ENCODE data around the gene TNFRSF25. TPM values are rescaled to one million over a fixed set of nuclear protein-coding genes. Genes with fewer than 3 reads are reported as not detected.
"Not testable (repeated sequence)": the region's sequence is repeated elsewhere in the genome, so short reads cannot be mapped to it uniquely, and the experiment has no call there.

The TNFRSF25 gene
- total RNA-seq, 1 experiment from 2014 or later, result 19.5 TPM

- DNase-seq (ENCODE audit: low spot score) (no peak), ATAC-seq (no peak)
- ChIA-PET CTCF (interaction anchor here (6.4 kb wide), 1 partner anchor 14 kb away, joined by 45 read pairs; the partner anchor contains the start of gene HES2), POLR2A (no interaction called here)
- H3K27me3 Mint-ChIP-seq (ENCODE audit: low read depth), result peaks cover 21% of the 10 kb centered on the region
- H3K27ac Mint-ChIP-seq, result no peak overlapping the region
- peaks cover 18% of the 10 kb centered on the region for H3K4me1 Mint-ChIP-seq
- TF ChIP-seq ETV6 (CRISPR knock-in tag; IDR thresholded peaks at IDR 0.05) (no peak), NFATC4 (CRISPR knock-in tag; IDR thresholded peaks at IDR 0.05) (no peak), RORB (CRISPR knock-in tag; IDR thresholded peaks at IDR 0.05) (no peak), IRF2 (CRISPR knock-in tag; IDR thresholded peaks at IDR 0.05; ENCODE audit: borderline replicate concordance, low read depth) (no peak)
- TF ChIP-seq, protein P1, sequence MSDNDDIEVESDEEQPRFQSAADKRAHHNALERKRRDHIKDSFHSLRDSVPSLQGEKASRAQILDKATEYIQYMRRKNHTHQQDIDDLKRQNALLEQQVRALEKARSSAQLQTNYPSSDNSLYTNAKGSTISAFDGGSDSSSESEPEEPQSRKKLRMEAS (CRISPR knock-in tag; IDR thresholded peaks at IDR 0.05), result no peak
- no peaks in the 10 kb centered on the region for H3K9me3 Mint-ChIP-seq
- H3K4me3 Mint-ChIP-seq, result no peak overlapping the region
- no peaks in the 10 kb centered on the region for H3K36me3 Mint-ChIP-seq
These were observed 30.8 kb downstream of the TNFRSF25 start for GRCh38 chr1:6435129-6435528.

DNA sequence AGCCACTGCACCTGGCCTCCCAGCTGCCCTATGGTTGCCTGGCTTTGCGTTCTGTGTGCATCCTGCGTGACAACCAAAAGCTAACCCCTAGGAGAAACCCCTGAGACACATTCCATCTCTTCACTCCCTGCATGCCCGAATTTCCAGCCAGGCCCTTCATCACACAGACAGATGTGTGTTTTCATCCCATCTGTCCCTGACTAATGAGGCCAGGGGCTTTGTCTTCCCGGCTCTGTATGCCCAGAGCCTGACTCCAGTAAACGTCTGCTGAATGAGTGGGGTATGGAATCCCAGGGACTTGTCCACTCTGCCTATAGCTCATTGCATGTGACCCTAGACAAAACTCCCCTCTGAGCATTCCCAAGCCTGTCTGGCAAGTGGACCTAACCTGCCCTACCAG is 31.8 kb downstream of the TNFRSF25 start:
- Mint-ChIP-seq H3K9me3 (no peaks in the 10 kb centered on the region), H3K4me3 (no peak overlapping the region), H3K36me3 (no peaks in the 10 kb centered on the region), H3K4me1 (peaks cover 19% of the 10 kb centered on the region), H3K27me3 (ENCODE audit: low read depth) (peaks cover 14% of the 10 kb centered on the region), H3K27ac (no peak overlapping the region)
- ATAC-seq (no peak), DNase-seq (ENCODE audit: low spot score) (no peak)
- CTCF ChIA-PET, result interaction anchor here (6.4 kb wide), 1 partner anchor 13 kb away, joined by 45 read pairs; the partner anchor contains the start of gene HES2
- POLR2A ChIA-PET, result no interaction called here
- TF ChIP-seq KAT7 (CRISPR knock-in tag; IDR thresholded peaks at IDR 0.05; ENCODE audit: borderline replicate concordance), result no peak
- TF ChIP-seq ZNF423 (CRISPR knock-in tag; IDR thresholded peaks at IDR 0.05), result no peak
- TF ChIP-seq EMX1 (CRISPR knock-in tag; IDR thresholded peaks at IDR 0.05), result no peak
- TF ChIP-seq TEAD1 (CRISPR knock-in tag; IDR thresholded peaks at IDR 0.05), result no peak

- ATAC-seq, POLR2A ChIA-PET: not testable (repeated sequence)
These were observed 34.1 kb downstream of the TNFRSF25 start for GRCh38 chr1:6431645-6432579.

DNA sequence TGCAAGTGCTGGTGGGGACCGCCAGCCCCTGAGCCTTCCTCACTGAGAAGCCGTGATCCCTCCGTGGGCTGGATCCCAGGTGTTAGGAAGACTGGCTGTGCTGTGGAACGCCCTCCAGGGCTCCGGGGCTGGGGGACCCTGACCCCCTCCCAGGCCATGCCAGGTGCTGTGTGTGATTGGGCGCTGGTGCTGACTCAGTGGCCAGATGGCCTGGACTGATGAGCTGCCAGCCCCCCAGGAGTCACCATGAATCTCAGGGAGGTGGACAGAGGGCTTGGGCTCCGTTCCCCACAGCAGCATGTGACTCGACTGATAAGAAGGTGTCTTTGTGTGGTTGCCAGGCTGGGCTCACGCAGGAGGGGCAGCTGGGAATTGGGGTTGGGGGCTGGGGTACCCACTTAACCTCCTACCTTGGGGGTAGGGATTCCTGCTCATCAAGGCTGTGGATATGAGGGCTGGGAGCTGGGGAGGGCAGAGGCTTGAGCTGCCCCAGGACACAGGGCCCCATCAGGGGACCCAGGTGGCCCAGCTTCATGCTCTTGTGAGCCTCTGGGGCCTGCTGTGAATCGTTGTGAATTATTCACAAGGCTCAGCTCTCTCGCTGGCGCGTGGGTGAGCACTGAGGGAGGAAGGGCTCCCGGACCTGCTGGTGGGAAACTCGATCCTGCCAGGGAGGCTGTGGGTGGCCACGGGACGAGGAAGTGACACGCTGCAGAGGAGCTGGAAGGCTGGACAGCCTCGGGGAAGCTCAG is 36.1 kb downstream of the TNFRSF25 start:
- peaks cover 27% of the 10 kb centered on the region for H3K27me3 Mint-ChIP-seq (ENCODE audit: low read depth)
- DNase-seq (ENCODE audit: low spot score); H3K4me1 Mint-ChIP-seq; H3K27ac Mint-ChIP-seq; H3K36me3 Mint-ChIP-seq; H3K4me3 Mint-ChIP-seq; POLR2A ChIA-PET; ATAC-seq; H3K9me3 Mint-ChIP-seq: not testable (repeated sequence)
- CTCF ChIA-PET, result interaction anchor here (0.8 to 6.4 kb wide), 8 partner anchors 8 to 223 kb away, joined by 3 to 61 read pairs (median 6); partner anchors contain the start of genes HES2 and RNF207

More at GRCh38 chr1:6431645-6432579, 34.1 kb downstream of the TNFRSF25 start:
- H3K9me3 Mint-ChIP-seq; H3K4me3 Mint-ChIP-seq; DNase-seq (ENCODE audit: low spot score); H3K36me3 Mint-ChIP-seq; H3K27ac Mint-ChIP-seq; H3K27me3 Mint-ChIP-seq (ENCODE audit: low read depth); H3K4me1 Mint-ChIP-seq: not testable (repeated sequence)
- CTCF ChIA-PET, result interaction anchor here (0.6 to 6.4 kb wide), 8 partner anchors 8 to 185 kb away, joined by 3 to 61 read pairs (median 5); partner anchors contain the start of gene HES2

DNA sequence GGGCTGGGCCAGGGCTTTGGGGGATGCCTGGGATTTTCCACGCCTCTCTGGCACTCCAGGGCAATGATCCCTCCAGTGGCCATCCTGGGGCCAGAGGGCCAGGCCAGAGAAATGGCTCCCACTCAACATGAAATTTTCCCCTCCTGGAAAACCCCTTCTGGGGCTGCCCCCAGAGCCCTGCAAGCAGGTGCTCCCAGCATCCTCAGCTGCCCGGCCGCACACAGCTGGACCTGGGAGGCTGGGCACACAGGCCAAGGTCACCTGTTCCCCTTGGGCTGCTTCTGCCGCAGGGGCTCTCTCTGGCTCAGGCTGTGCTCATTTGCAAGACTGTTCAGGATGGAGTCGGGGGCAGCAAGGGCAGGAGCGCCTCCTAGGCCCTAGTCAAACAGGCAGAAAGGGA is 37.5 kb downstream of the TNFRSF25 start:
- H3K27ac Mint-ChIP-seq; ATAC-seq; POLR2A ChIA-PET; H3K9me3 Mint-ChIP-seq; H3K36me3 Mint-ChIP-seq; H3K4me3 Mint-ChIP-seq; DNase-seq (ENCODE audit: low spot score): not testable (repeated sequence)
- H3K4me1 Mint-ChIP-seq, result peaks cover 15% of the 10 kb centered on the region
- CTCF ChIA-PET, result interaction anchor here (0.6 to 3.9 kb wide), 5 partner anchors 9 to 35 kb away, joined by 3 to 61 read pairs (median 3); no protein-coding TSS in a partner anchor
- peaks cover 38% of the 10 kb centered on the region for H3K27me3 Mint-ChIP-seq (ENCODE audit: low read depth)
